HEK293 (cell line): ENCODE data around the gene MRPL44.
A peak's percentile ranks its signal among the peaks of the same experiment; 100 is the strongest.

ENCODE experiments used
- KLF9 ChIP-seq: fragments of 450-650 bp; formaldehyde crosslinking; IDR thresholded peaks from 2 replicates; pipeline ENCODE4 v1.5.1; 2016; ENCODE audit warnings: missing biosample characterization, missing genetic modification characterization, low read depth
- SETDB1 ChIP-seq: IDR thresholded peaks from one replicate; pipeline ENCODE4 v1.6.1; 2017; ENCODE audit warnings: mild to moderate bottlenecking, low read length, moderate library complexity, mixed read lengths; ENCODE audit not compliant: insufficient read length
- ZFP41 ChIP-seq: fragments of 450-650 bp; formaldehyde crosslinking; IDR thresholded peaks from 2 replicates; pipeline ENCODE4 v1.5.1; 2016; ENCODE audit warnings: missing biosample characterization, missing genetic modification characterization, borderline replicate concordance
- ZNF558 ChIP-seq: fragments of 450-650 bp; formaldehyde crosslinking; IDR thresholded peaks from 2 replicates; pipeline ENCODE4 v1.5.1; 2016; ENCODE audit warnings: missing biosample characterization, missing genetic modification characterization
- TF ChIP-seq, protein P1 (sequence below): fragments of 450-650 bp; formaldehyde crosslinking; IDR thresholded peaks from 2 replicates; pipeline ENCODE4 v1.5.1; 2016; ENCODE audit warnings: missing biosample characterization, missing genetic modification characterization
- TF ChIP-seq, protein P2 (sequence below): fragments of 450-650 bp; formaldehyde crosslinking; IDR thresholded peaks from 2 replicates; pipeline ENCODE4 v1.5.1; 2016; ENCODE audit warnings: missing biosample characterization, missing genetic modification characterization

DNA sequence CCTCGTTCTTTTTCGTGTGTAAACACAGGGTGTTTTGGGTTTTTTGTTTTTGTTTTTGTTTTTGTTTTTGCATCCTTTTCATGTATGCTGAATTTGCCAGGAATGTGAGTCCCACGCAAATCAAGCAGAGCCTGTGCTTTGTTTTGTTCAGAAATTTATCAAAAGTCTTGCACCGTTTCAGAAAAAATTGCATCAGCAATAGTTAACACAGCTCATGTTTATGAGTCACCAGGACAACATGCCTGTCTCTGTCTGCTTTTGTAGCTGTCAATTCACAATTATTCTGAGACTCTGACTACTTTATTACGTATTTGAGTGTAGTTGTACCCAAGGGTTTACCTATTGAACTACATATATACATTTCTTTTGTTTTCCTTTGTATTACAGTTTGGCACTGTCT lies 38.3 kb downstream of the MRPL44 start:
- TF ChIP-seq KLF9 (tag by site-specific recombination) (no peak), SETDB1 (peak; percentile 93), ZFP41 (tag by site-specific recombination) (no peak), ZNF558 (tag by site-specific recombination) (no peak; the same call in 1 of the 2 replicates)
- TF ChIP-seq, protein P1, sequence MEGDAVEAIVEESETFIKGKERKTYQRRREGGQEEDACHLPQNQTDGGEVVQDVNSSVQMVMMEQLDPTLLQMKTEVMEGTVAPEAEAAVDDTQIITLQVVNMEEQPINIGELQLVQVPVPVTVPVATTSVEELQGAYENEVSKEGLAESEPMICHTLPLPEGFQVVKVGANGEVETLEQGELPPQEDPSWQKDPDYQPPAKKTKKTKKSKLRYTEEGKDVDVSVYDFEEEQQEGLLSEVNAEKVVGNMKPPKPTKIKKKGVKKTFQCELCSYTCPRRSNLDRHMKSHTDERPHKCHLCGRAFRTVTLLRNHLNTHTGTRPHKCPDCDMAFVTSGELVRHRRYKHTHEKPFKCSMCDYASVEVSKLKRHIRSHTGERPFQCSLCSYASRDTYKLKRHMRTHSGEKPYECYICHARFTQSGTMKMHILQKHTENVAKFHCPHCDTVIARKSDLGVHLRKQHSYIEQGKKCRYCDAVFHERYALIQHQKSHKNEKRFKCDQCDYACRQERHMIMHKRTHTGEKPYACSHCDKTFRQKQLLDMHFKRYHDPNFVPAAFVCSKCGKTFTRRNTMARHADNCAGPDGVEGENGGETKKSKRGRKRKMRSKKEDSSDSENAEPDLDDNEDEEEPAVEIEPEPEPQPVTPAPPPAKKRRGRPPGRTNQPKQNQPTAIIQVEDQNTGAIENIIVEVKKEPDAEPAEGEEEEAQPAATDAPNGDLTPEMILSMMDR, result no peak
- TF ChIP-seq, protein P2, sequence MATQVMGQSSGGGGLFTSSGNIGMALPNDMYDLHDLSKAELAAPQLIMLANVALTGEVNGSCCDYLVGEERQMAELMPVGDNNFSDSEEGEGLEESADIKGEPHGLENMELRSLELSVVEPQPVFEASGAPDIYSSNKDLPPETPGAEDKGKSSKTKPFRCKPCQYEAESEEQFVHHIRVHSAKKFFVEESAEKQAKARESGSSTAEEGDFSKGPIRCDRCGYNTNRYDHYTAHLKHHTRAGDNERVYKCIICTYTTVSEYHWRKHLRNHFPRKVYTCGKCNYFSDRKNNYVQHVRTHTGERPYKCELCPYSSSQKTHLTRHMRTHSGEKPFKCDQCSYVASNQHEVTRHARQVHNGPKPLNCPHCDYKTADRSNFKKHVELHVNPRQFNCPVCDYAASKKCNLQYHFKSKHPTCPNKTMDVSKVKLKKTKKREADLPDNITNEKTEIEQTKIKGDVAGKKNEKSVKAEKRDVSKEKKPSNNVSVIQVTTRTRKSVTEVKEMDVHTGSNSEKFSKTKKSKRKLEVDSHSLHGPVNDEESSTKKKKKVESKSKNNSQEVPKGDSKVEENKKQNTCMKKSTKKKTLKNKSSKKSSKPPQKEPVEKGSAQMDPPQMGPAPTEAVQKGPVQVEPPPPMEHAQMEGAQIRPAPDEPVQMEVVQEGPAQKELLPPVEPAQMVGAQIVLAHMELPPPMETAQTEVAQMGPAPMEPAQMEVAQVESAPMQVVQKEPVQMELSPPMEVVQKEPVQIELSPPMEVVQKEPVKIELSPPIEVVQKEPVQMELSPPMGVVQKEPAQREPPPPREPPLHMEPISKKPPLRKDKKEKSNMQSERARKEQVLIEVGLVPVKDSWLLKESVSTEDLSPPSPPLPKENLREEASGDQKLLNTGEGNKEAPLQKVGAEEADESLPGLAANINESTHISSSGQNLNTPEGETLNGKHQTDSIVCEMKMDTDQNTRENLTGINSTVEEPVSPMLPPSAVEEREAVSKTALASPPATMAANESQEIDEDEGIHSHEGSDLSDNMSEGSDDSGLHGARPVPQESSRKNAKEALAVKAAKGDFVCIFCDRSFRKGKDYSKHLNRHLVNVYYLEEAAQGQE, result no peak
